AG04450 (cell line): ENCODE results near the gene CSK. TPM values are rescaled to one million over a fixed set of nuclear protein-coding genes. Genes with fewer than 3 reads are reported as not detected.

ENCODE experiments used
- CTCF ChIA-PET: fragments of 300-600, 350-600 bp; formaldehyde crosslinking; extraction: SDS; loops from one replicate; lab custom pipeline; 2022; ENCODE audit warnings: antibody characterized with exemption, inconsistent platforms; lab: Charles Lee
- POLR2A ChIA-PET: fragments of 350-600 bp; formaldehyde crosslinking; extraction: SDS; loops from one replicate; lab custom pipeline; 2021; ENCODE audit warnings: antibody characterized with exemption, inconsistent platforms; lab: Yijun Ruan, JAX
- DNase-seq: peaks from one replicate; pipeline ENCODE4 v3.0.0-alpha.2; 2011; ENCODE audit warnings: low read depth, low spot score
- H3K27ac ChIP-seq: one replicate; pipeline ENCODE4 v1.5.1; 2012; ENCODE audit warnings: low read depth, low read length, control low read depth
- H3K27me3 ChIP-seq: one replicate; pipeline ENCODE4 v1.6.0; 2012; ENCODE audit warnings: low read length; ENCODE audit not compliant: control insufficient read depth, insufficient read depth
- H3K4me3 ChIP-seq: 2 replicates; pipeline ENCODE4 v1.5.1; 2011; ENCODE audit warnings: mild to moderate bottlenecking, low read depth, low read length, control low read depth
- H3K9me3 ChIP-seq: 2 replicates; pipeline ENCODE4 v1.5.1; 2012; ENCODE audit warnings: low read length; ENCODE audit not compliant: control insufficient read depth, insufficient read depth
- CTCF ChIP-seq: IDR thresholded peaks from 2 replicates; pipeline ENCODE4 v1.5.1; 2011; ENCODE audit warnings: low read depth, low read length, control low read depth, inconsistent platforms
- polyA plus RNA-seq: library from polyadenylated mRNA; depleted of rRNA; stranded (reverse); fragments of >200 nt; gene quantifications from 2 replicates; pipeline ENCODE4 v1.2.3, GENCODE V29; 2011

Gene CSK
- polyA plus RNA-seq, 1 experiment: 17.2 TPM

- no peak for TF ChIP-seq CTCF
- DNase-seq: no peak
- POLR2A ChIA-PET: no interaction called here
- Histone ChIP-seq H3K27ac (no peak overlapping the region), H3K9me3 (no peaks in the 10 kb centered on the region; the same call in 1 of the 2 replicates), H3K27me3 (no peaks in the 10 kb centered on the region), H3K4me3 (no peak overlapping the region)
- CTCF ChIA-PET: no interaction called here
Observed at GRCh38 chr15:74816624-74817369, 34.9 kb downstream of the CSK start.

GRCh38 chr15:74817370-74817737, 35.5 kb downstream of the CSK start:
- ChIA-PET CTCF (no interaction called here), POLR2A (interaction anchor here (0.7 kb wide), 2 partner anchors 86 to 496 kb away, joined by 3 to 7 read pairs; no protein-coding TSS in a partner anchor)
- no peak for DNase-seq
- TF ChIP-seq CTCF: peak; percentile 38; the same call in 1 of the 2 replicates
- Histone ChIP-seq H3K4me3 (no peak overlapping the region), H3K27me3 (no peaks in the 10 kb centered on the region), H3K27ac (no peak overlapping the region), H3K9me3 (no peaks in the 10 kb centered on the region; the same call in 1 of the 2 replicates)

GRCh38 chr15:74820056-74820455, 38.2 kb downstream of the CSK start:
- ChIA-PET CTCF (interaction anchor here (0.6 to 1.6 kb wide), 2 partner anchors 20 to 188 kb away, joined by 3 to 4 read pairs; no protein-coding TSS in a partner anchor), POLR2A (no interaction called here)
- no peak for DNase-seq
- Histone ChIP-seq H3K27me3 (peaks cover 9% of the 10 kb centered on the region), H3K9me3 (no peaks in the 10 kb centered on the region; the same call in 1 of the 2 replicates), H3K4me3 (no peak overlapping the region), H3K27ac (no peak overlapping the region)
- TF ChIP-seq CTCF: no peak

GRCh38 chr15:74821091-74821789, 39.4 kb downstream of the CSK start:
- peaks cover 19% of the 10 kb centered on the region for H3K27me3 ChIP-seq
- POLR2A ChIA-PET: no interaction called here
- CTCF ChIA-PET: interaction anchor here (0.6 to 1.6 kb wide), 2 partner anchors 10 to 22 kb away, joined by 4 to 5 read pairs; no protein-coding TSS in a partner anchor
- no peak for TF ChIP-seq CTCF
- H3K27ac ChIP-seq: no peak overlapping the region
- DNase-seq: no peak
- no peaks in the 10 kb centered on the region; the same call in 1 of the 2 replicates for H3K9me3 ChIP-seq
- no peak overlapping the region for H3K4me3 ChIP-seq

GRCh38 chr15:74821790-74822158, 39.9 kb downstream of the CSK start:
- ChIA-PET POLR2A (no interaction called here), CTCF (interaction anchor here (0.6 kb wide), 1 partner anchor 11 kb away, joined by 5 read pairs; no protein-coding TSS in a partner anchor)
- Histone ChIP-seq H3K27ac (no peak overlapping the region), H3K27me3 (peaks cover 21% of the 10 kb centered on the region), H3K4me3 (no peak overlapping the region), H3K9me3 (no peaks in the 10 kb centered on the region; the same call in 1 of the 2 replicates)
- DNase-seq: no peak
- TF ChIP-seq CTCF: no peak
